Measurements from ENCODE around the gene B3GALNT2.

DNA sequence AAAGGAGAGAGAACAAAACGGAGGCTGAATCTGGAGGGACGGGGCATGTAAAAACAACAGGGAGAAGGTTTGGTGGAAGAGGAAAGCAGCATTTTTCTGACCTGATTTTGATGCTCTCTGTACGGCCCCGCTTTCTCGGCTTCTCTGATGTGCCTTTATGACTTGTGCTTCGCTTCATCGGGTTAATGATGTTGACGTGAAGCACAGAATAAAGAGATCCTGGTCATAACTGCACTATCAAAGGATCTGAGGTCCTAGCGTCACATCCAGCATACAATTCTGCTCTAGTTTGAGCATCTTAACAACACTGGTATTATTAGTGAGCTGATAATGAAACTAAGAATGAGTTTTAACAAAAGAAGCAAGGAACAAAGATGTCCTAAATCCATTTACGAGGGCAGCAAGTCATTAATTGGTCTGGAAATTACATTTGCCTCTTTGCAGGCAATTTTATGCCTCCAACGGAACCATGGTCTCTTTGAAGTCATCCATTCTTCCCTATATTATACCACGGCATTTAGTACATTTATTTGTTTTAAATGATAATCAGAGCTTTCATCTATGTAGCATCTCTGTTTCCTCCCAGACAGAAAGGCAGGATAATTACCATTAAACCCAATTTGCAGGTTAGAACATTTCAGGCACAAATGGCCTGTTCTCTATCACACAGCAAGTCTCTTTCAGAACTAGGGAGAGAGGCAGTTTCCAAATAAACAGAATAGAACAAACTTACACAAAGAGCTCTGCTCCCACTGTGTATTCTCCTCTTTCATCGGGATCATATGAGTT is 45.3 kb upstream of the B3GALNT2 start:
- TF ChIP-seq, protein P1, sequence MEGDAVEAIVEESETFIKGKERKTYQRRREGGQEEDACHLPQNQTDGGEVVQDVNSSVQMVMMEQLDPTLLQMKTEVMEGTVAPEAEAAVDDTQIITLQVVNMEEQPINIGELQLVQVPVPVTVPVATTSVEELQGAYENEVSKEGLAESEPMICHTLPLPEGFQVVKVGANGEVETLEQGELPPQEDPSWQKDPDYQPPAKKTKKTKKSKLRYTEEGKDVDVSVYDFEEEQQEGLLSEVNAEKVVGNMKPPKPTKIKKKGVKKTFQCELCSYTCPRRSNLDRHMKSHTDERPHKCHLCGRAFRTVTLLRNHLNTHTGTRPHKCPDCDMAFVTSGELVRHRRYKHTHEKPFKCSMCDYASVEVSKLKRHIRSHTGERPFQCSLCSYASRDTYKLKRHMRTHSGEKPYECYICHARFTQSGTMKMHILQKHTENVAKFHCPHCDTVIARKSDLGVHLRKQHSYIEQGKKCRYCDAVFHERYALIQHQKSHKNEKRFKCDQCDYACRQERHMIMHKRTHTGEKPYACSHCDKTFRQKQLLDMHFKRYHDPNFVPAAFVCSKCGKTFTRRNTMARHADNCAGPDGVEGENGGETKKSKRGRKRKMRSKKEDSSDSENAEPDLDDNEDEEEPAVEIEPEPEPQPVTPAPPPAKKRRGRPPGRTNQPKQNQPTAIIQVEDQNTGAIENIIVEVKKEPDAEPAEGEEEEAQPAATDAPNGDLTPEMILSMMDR (IDR thresholded peaks at IDR 0.05 in 4 of 5, conservative IDR thresholded peaks at IDR 0.05 in 1 of 5): no peak
- TF ChIP-seq POLR2A (IDR thresholded peaks at IDR 0.05): no peak
